ENCODE results near the gene CRAMP1.

DNA sequence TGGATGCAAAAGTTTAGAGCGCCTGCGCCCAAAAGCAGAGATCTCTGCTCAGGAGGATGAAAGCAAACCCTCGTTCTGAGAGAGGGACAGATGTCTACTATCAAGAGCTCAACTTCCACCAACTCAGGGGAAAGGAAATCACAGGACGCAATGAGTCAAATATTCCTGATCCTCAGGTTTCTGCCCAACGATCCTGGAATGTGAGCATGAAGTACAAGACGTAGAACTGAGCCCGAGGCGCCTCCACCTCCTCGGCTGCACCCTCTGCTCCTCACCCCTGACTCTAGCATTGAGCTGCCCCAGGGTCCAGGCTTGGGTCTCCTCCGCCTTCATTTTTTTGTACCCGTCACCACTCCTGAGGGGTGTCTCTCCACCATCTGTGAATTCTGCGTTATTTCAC is 15.6 kb upstream of the CRAMP1 start:
- TF ChIP-seq, protein P1, sequence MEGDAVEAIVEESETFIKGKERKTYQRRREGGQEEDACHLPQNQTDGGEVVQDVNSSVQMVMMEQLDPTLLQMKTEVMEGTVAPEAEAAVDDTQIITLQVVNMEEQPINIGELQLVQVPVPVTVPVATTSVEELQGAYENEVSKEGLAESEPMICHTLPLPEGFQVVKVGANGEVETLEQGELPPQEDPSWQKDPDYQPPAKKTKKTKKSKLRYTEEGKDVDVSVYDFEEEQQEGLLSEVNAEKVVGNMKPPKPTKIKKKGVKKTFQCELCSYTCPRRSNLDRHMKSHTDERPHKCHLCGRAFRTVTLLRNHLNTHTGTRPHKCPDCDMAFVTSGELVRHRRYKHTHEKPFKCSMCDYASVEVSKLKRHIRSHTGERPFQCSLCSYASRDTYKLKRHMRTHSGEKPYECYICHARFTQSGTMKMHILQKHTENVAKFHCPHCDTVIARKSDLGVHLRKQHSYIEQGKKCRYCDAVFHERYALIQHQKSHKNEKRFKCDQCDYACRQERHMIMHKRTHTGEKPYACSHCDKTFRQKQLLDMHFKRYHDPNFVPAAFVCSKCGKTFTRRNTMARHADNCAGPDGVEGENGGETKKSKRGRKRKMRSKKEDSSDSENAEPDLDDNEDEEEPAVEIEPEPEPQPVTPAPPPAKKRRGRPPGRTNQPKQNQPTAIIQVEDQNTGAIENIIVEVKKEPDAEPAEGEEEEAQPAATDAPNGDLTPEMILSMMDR (IDR thresholded peaks at IDR 0.05): no peak
- TF ChIP-seq POLR2A (IDR thresholded peaks at IDR 0.05) (no peak), EP300 (IDR thresholded peaks at IDR 0.05) (no peak)

Measured in gastroesophageal sphincter (tissue), 3 donors.